DMS53 (cell line): ENCODE data around the gene ARL6IP4.
"Not testable (repeated sequence)": the region's sequence is repeated elsewhere in the genome, so short reads cannot be mapped to it uniquely, and the experiment has no call there.

Experiments used
- DNase-seq: peaks from one replicate; lab custom pipeline; 2025; lab: John Stamatoyannopoulos, UW

The ARL6IP4 gene

GRCh38 chr12:123011701-123012100 is 31.2 kb downstream of the ARL6IP4 start:
- no peak for DNase-seq

GRCh38 chr12:123013185-123014095 is 33.0 kb downstream of the ARL6IP4 start:
- DNase-seq: no peak

GRCh38 chr12:123014473-123014872 is 34.0 kb downstream of the ARL6IP4 start:
- DNase-seq: not testable (repeated sequence)

- DNase-seq: no peak
Measured at GRCh38 chr12:123017753-123018152, 37.3 kb downstream of the ARL6IP4 start.

- no peak for DNase-seq
Measured at GRCh38 chr12:123019841-123020138, 39.3 kb downstream of the ARL6IP4 start.

GRCh38 chr12:123021688-123022604 is 41.5 kb downstream of the ARL6IP4 start:
- no peak for DNase-seq

- no peak for DNase-seq
Measured at GRCh38 chr12:123022846-123023245, 42.4 kb downstream of the ARL6IP4 start.

GRCh38 chr12:123024819-123025391 is 44.4 kb downstream of the ARL6IP4 start:
- peak; percentile 89 for DNase-seq

GRCh38 chr12:123026094-123026853 is 45.8 kb downstream of the ARL6IP4 start:
- DNase-seq: no peak

- DNase-seq: no peak
Measured at GRCh38 chr12:123027726-123028445, 47.4 kb downstream of the ARL6IP4 start.

GRCh38 chr12:123028475-123028874 is 48.0 kb downstream of the ARL6IP4 start:
- DNase-seq: no peak

- no peak for DNase-seq
Measured at GRCh38 chr12:123029550-123029949, 49.1 kb downstream of the ARL6IP4 start.

- no peak for DNase-seq
Measured at GRCh38 chr12:123030686-123031085, 50.2 kb downstream of the ARL6IP4 start.

GRCh38 chr12:123031171-123031845 is 50.8 kb downstream of the ARL6IP4 start:
- no peak for DNase-seq
